ENCODE results near the gene NAGPA. TPM values are rescaled to one million over a fixed set of nuclear protein-coding genes. Genes with fewer than 3 reads are reported as not detected.

NAGPA gene
- total and polyA plus RNA-seq, 2 of the 13 experiments (the other 11 are each of a cell fraction or from before 2014, with no cell fraction given) = 27.1 to 60.3 TPM

DNA sequence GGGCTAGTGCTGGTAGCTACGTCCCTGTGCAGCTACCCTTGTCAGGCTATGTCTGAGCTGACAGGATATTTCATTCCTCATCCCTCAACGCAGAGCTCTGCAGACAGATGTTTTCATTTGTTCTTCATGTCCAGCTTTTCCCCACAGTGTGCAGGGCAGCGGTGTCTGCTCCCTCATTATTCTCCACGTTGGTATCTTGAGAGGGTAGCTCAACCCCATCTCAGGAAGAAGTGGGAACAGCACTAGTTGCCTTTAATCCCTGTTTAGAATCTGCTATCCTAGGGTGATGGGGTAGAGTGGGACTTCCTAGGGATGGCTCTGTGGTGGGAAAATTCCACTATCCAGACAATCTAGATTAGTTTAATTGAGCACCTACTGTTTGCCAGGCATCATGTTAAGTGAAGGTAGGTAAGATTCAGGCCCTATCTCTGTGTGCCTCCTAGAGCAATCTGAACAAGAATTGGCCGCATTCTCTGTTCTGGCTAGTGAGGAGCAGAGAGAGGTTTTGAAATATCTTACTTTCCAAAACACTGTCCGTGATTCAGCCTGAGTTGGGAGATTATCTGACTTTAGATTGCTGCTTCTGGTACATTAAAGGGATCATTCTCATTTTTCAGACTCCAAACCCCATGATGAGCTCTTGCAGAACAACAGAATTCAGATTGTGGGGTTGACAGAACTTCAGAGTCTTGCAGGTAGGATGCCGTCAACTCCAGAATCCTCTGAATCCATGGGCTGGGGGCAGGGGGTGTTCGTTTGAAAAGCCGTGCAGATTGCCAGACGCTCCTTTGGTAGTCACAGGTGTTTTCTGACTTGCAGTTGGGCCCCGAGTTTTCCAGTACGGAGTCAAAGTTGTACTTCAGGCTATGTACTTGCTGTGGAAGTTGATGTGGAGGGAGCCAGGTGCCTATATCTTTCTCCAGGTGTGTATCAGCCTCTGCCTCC lies 38.9 kb upstream of the NAGPA start (continued):
- TF ChIP-seq, protein P1, sequence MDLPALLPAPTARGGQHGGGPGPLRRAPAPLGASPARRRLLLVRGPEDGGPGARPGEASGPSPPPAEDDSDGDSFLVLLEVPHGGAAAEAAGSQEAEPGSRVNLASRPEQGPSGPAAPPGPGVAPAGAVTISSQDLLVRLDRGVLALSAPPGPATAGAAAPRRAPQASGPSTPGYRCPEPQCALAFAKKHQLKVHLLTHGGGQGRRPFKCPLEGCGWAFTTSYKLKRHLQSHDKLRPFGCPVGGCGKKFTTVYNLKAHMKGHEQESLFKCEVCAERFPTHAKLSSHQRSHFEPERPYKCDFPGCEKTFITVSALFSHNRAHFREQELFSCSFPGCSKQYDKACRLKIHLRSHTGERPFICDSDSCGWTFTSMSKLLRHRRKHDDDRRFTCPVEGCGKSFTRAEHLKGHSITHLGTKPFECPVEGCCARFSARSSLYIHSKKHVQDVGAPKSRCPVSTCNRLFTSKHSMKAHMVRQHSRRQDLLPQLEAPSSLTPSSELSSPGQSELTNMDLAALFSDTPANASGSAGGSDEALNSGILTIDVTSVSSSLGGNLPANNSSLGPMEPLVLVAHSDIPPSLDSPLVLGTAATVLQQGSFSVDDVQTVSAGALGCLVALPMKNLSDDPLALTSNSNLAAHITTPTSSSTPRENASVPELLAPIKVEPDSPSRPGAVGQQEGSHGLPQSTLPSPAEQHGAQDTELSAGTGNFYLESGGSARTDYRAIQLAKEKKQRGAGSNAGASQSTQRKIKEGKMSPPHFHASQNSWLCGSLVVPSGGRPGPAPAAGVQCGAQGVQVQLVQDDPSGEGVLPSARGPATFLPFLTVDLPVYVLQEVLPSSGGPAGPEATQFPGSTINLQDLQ (CRISPR knock-in tag; IDR thresholded peaks at IDR 0.05) = peak; percentile 19; the same call in 1 of the 2 replicates
- TF ChIP-seq ZNF383 (CRISPR knock-in tag; IDR thresholded peaks at IDR 0.05; ENCODE audit: borderline replicate concordance) = peak; percentile 84
- TF ChIP-seq, protein P2, sequence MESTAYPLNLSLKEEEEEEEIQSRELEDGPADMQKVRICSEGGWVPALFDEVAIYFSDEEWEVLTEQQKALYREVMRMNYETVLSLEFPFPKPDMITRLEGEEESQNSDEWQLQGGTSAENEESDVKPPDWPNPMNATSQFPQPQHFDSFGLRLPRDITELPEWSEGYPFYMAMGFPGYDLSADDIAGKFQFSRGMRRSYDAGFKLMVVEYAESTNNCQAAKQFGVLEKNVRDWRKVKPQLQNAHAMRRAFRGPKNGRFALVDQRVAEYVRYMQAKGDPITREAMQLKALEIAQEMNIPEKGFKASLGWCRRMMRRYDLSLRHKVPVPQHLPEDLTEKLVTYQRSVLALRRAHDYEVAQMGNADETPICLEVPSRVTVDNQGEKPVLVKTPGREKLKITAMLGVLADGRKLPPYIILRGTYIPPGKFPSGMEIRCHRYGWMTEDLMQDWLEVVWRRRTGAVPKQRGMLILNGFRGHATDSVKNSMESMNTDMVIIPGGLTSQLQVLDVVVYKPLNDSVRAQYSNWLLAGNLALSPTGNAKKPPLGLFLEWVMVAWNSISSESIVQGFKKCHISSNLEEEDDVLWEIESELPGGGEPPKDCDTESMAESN (CRISPR knock-in tag; conservative IDR thresholded peaks at IDR 0.05) = no peak
- TF ChIP-seq, protein P3, sequence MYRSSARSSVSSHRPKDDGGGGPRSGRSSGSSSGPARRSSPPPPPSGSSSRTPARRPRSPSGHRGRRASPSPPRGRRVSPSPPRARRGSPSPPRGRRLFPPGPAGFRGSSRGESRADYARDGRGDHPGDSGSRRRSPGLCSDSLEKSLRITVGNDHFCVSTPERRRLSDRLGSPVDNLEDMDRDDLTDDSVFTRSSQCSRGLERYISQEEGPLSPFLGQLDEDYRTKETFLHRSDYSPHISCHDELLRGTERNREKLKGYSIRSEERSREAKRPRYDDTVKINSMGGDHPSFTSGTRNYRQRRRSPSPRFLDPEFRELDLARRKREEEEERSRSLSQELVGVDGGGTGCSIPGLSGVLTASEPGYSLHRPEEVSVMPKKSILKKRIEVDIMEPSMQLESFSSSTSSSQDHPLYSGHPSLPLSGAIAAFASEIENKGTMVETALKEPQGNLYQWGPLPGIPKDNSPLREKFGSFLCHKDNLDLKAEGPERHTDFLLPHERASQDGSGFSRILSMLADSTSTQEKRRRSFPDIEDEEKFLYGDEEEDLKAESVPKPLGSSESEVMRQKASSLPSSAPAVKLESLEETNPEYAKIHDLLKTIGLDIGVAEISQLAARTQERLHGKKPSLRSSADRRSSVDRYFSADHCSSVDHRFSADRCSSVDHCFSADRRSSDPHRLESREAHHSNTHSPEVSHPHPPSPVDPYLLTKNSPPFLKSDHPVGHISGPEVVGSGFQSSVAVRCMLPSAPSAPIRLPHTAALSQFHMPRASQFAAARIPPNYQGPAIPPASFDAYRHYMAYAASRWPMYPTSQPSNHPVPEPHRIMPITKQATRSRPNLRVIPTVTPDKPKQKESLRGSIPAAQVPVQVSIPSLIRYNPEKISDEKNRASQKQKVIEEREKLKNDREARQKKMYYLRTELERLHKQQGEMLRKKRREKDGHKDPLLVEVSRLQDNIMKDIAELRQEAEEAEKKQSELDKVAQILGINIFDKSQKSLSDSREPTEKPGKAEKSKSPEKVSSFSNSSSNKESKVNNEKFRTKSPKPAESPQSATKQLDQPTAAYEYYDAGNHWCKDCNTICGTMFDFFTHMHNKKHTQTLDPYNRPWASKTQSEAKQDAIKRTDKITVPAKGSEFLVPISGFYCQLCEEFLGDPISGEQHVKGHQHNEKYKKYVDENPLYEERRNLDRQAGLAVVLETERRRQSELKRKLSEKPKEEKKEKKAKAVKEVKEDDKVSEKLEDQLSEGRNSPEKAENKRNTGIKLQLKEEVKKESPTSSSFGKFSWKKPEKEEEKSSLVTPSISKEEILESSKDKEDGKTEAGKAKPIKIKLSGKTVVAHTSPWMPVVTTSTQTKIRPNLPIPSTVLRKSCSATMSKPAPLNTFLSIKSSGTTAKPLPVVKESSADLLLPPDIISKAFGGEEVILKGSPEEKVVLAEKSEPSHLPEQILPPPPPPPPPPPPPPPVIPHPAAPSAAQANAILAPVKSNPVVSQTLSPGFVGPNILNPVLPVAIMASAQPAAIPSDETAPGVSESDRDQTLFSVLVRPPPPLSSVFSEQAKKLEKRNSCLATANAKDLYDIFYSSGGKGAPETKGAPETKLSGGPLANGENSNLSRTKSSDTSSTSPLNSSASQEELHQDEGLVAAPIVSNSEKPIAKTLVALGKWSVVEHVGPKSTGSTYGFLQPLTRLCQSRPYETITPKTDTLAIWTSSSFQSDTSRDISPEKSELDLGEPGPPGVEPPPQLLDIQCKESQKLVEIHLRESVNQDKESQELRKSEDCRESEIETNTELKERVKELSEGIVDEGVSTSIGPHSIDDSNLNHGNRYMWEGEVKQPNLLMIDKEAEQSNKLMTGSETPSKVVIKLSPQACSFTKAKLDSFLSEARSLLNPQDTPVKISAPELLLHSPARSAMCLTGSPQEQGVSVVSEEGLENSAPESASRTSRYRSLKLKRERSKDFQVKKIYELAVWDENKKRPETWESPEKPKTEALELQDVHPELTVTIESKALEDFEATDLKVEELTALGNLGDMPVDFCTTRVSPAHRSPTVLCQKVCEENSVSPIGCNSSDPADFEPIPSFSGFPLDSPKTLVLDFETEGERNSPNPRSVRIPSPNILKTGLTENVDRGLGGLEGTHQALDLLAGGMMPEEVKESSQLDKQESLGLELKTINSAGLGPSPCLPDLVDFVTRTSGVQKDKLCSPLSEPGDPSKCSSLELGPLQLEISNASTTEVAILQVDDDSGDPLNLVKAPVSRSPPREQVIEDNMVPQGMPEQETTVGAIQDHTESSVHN (CRISPR knock-in tag; IDR thresholded peaks at IDR 0.05) = peak; percentile 59; the same call in 1 of the 2 replicates
- TF ChIP-seq ARID2 (CRISPR knock-in tag; IDR thresholded peaks at IDR 0.05; ENCODE audit: borderline replicate concordance) = no peak
- no peak for TF ChIP-seq PHF8 (CRISPR knock-in tag; IDR thresholded peaks at IDR 0.05)
- TF ChIP-seq ZNF775 (CRISPR knock-in tag; IDR thresholded peaks at IDR 0.05; ENCODE audit: borderline replicate concordance) = no peak
- no peak for TF ChIP-seq KLF9 (CRISPR knock-in tag; IDR thresholded peaks at IDR 0.05; ENCODE audit: low read depth)
- TF ChIP-seq ZNF570 (CRISPR knock-in tag; IDR thresholded peaks at IDR 0.05; ENCODE audit: borderline replicate concordance) = peak; percentile 87; the same call in 1 of the 2 replicates
- 0 out of 2 replicates have a peak, but pooled peaks have one; percentile 75 for TF ChIP-seq GTF3A (CRISPR knock-in tag; conservative IDR thresholded peaks at IDR 0.05)
- no peak for TF ChIP-seq CC2D1A (CRISPR knock-in tag; IDR thresholded peaks at IDR 0.05)

All from HepG2 (cell line).